Osteoblast (primary cell): Measurements from ENCODE around the gene ANLN. TPM values are rescaled to one million over a fixed set of nuclear protein-coding genes. Genes with fewer than 3 reads are reported as not detected.
A peak's percentile ranks its signal among the peaks of the same experiment; 100 is the strongest.

Experiments used
- DNase-seq: peaks from one replicate; pipeline ENCODE4 v3.0.0; 2011; ENCODE audit warnings: low spot score, mixed read lengths; ENCODE audit not compliant: insufficient read length; ENCODE audit errors: missing footprints
- H2AFZ ChIP-seq: 2 replicates; pipeline ENCODE4 v1.6.0; 2011; ENCODE audit warnings: mild to moderate bottlenecking, low read length
- H3K27ac ChIP-seq: 2 replicates; pipeline ENCODE4 v1.5.1; 2011; ENCODE audit warnings: mild to moderate bottlenecking, low read depth, low read length, moderate library complexity
- H3K27me3 ChIP-seq: 2 replicates; pipeline ENCODE4 v1.6.0; 2012; ENCODE audit warnings: mild to moderate bottlenecking, control low read depth, inconsistent platforms, low read length, moderate library complexity; ENCODE audit not compliant: insufficient read depth
- H3K36me3 ChIP-seq: 2 replicates; pipeline ENCODE4 v1.5.1; 2011; ENCODE audit warnings: mild to moderate bottlenecking, low read length, control low read depth, moderate library complexity; ENCODE audit not compliant: insufficient read depth
- H3K4me1 ChIP-seq: 2 replicates; pipeline ENCODE4 v1.5.1; 2011; ENCODE audit warnings: mild to moderate bottlenecking, low read length, control low read depth, moderate library complexity; ENCODE audit not compliant: insufficient read depth
- H3K4me2 ChIP-seq: 2 replicates; pipeline ENCODE4 v1.6.0; 2011; ENCODE audit warnings: mild to moderate bottlenecking, low read length; ENCODE audit not compliant: insufficient read depth
- H3K4me3 ChIP-seq: fragments of 200-600 bp; sonication (generic); 3 replicates; pipeline ENCODE4 v1.5.1; 2012; ENCODE audit warnings: mild to moderate bottlenecking, low read length, inconsistent platforms; ENCODE audit not compliant: insufficient read depth
- H3K79me2 ChIP-seq: 2 replicates; pipeline ENCODE4 v1.6.0; 2012; ENCODE audit warnings: mild to moderate bottlenecking, low read length, control low read depth, inconsistent platforms; ENCODE audit not compliant: insufficient read depth
- H3K9me3 ChIP-seq: 2 replicates; pipeline ENCODE4 v1.5.1; 2011; ENCODE audit warnings: low read depth, low read length, control low read depth
- H4K20me1 ChIP-seq: 2 replicates; pipeline ENCODE4 v1.6.0; 2012; ENCODE audit warnings: mild to moderate bottlenecking, low read length, control low read depth; ENCODE audit not compliant: insufficient read depth
- total RNA-seq: library from RNA; depleted of rRNA; stranded (reverse); fragments of >200 nt; gene quantifications from 2 replicates; pipeline ENCODE4 v1.2.3, GENCODE V29; 2012
- TF ChIP-seq, protein P1 (sequence below): IDR thresholded peaks from 2 replicates; pipeline ENCODE4 v1.5.1; 2011; ENCODE audit warnings: mild to moderate bottlenecking, low read depth, low read length, moderate library complexity; ENCODE audit errors: extremely low read depth

The ANLN gene
- total RNA-seq, 1 donor: 12.7 TPM

GRCh38 chr7:36367561-36368077 is 22.0 kb upstream of the ANLN start:
- Histone ChIP-seq H3K27ac (no peak overlapping the region), H3K79me2 (no peaks in the 10 kb centered on the region), H3K4me2 (peak overlapping the region; percentile 99), H3K27me3 (peaks cover 12% of the 10 kb centered on the region), H3K4me3 (peak overlapping the region; percentile 80), H2AFZ (peak overlapping the region; percentile 97), H3K9me3 (no peaks in the 10 kb centered on the region), H3K36me3 (no peaks in the 10 kb centered on the region), H3K4me1 (peaks cover 4% of the 10 kb centered on the region), H4K20me1 (no peaks in the 10 kb centered on the region)
- DNase-seq: no peak
- TF ChIP-seq, protein P1, sequence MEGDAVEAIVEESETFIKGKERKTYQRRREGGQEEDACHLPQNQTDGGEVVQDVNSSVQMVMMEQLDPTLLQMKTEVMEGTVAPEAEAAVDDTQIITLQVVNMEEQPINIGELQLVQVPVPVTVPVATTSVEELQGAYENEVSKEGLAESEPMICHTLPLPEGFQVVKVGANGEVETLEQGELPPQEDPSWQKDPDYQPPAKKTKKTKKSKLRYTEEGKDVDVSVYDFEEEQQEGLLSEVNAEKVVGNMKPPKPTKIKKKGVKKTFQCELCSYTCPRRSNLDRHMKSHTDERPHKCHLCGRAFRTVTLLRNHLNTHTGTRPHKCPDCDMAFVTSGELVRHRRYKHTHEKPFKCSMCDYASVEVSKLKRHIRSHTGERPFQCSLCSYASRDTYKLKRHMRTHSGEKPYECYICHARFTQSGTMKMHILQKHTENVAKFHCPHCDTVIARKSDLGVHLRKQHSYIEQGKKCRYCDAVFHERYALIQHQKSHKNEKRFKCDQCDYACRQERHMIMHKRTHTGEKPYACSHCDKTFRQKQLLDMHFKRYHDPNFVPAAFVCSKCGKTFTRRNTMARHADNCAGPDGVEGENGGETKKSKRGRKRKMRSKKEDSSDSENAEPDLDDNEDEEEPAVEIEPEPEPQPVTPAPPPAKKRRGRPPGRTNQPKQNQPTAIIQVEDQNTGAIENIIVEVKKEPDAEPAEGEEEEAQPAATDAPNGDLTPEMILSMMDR: no peak

GRCh38 chr7:36368496-36368895 is 21.2 kb upstream of the ANLN start:
- Histone ChIP-seq H2AFZ (no peak overlapping the region), H3K27ac (no peak overlapping the region), H3K9me3 (no peaks in the 10 kb centered on the region), H3K79me2 (no peaks in the 10 kb centered on the region), H4K20me1 (no peaks in the 10 kb centered on the region), H3K27me3 (peaks cover 12% of the 10 kb centered on the region), H3K36me3 (no peaks in the 10 kb centered on the region), H3K4me2 (no peak overlapping the region), H3K4me3 (no peak overlapping the region), H3K4me1 (peaks cover 4% of the 10 kb centered on the region)
- TF ChIP-seq, protein P1: no peak
- peak; percentile 60 for DNase-seq

GRCh38 chr7:36369171-36369570 is 20.5 kb upstream of the ANLN start:
- Histone ChIP-seq H3K27me3 (peaks cover 12% of the 10 kb centered on the region), H3K79me2 (no peaks in the 10 kb centered on the region), H3K27ac (no peak overlapping the region), H3K4me2 (no peak overlapping the region), H4K20me1 (no peaks in the 10 kb centered on the region), H3K36me3 (no peaks in the 10 kb centered on the region), H3K4me1 (peaks cover 4% of the 10 kb centered on the region), H3K4me3 (no peak overlapping the region), H2AFZ (no peak overlapping the region), H3K9me3 (no peaks in the 10 kb centered on the region)
- DNase-seq: no peak
- TF ChIP-seq, protein P1: no peak

DNA sequence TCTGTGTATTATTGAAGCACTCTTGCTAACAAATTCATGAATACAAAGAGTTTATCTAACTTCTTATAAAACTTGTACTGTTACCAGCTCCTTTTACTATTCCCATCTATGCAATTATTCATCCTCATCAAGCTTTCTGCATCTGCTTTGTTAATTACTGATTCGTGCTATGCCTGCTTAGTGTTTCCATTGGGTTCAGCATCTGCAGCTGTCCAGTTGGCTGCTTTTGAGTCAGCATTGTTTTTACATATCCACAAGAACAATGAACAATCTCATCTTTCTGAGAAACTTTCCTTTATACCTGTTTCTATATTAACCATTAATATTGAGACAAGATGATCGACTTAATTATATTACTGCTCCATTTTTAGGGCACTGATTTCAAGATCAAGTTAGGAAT is 19.6 kb upstream of the ANLN start:
- Histone ChIP-seq H3K27ac (no peak overlapping the region), H3K4me3 (no peak overlapping the region), H2AFZ (no peak overlapping the region), H3K36me3 (no peaks in the 10 kb centered on the region), H3K4me2 (no peak overlapping the region), H4K20me1 (no peaks in the 10 kb centered on the region), H3K79me2 (no peaks in the 10 kb centered on the region), H3K4me1 (peaks cover 4% of the 10 kb centered on the region), H3K9me3 (no peaks in the 10 kb centered on the region), H3K27me3 (peaks cover 12% of the 10 kb centered on the region)
- no peak for DNase-seq
- TF ChIP-seq, protein P1: no peak
